Hepatocyte (in vitro differentiated cells): ENCODE measurements around the gene NUCB1. TPM values are rescaled to one million over a fixed set of nuclear protein-coding genes. Genes with fewer than 3 reads are reported as not detected.
A peak's percentile ranks its signal among the peaks of the same experiment; 100 is the strongest.
"Not testable (repeated sequence)": the region's sequence is repeated elsewhere in the genome, so short reads cannot be mapped to it uniquely, and the experiment has no call there.

Experiments used
- DNase-seq: peaks from one replicate; pipeline ENCODE4 v3.0.0-alpha.2; 2016; ENCODE audit warnings: low spot score
- H2AFZ ChIP-seq: fragments of 200-600 bp; sonication (generic); 2 replicates; pipeline ENCODE4 v1.6.0; 2016; ENCODE audit warnings: antibody characterized with exemption, mild to moderate bottlenecking
- H3K27ac ChIP-seq: fragments of 200-600 bp; sonication (generic); 2 replicates; pipeline ENCODE4 v1.5.1; 2016; ENCODE audit warnings: mild to moderate bottlenecking
- H3K27me3 ChIP-seq: fragments of 200-600 bp; sonication (generic); 2 replicates; pipeline ENCODE4 v1.6.1; 2016
- H3K36me3 ChIP-seq: fragments of 200-600 bp; sonication (generic); replicated peaks from 2 replicates; pipeline ENCODE4 v1.5.1; 2016; ENCODE audit warnings: low read depth; ENCODE audit not compliant: insufficient read depth
- H3K4me1 ChIP-seq: fragments of 200-600 bp; sonication (generic); 2 replicates; pipeline ENCODE4 v1.5.1; 2016; ENCODE audit warnings: mild to moderate bottlenecking, moderate library complexity; ENCODE audit not compliant: insufficient read depth
- H3K4me2 ChIP-seq: fragments of 200-600 bp; sonication (generic); 2 replicates; pipeline ENCODE4 v1.6.0; 2016
- H3K4me3 ChIP-seq: fragments of 200-600 bp; sonication (generic); 2 replicates; pipeline ENCODE4 v1.5.1; 2016; ENCODE audit warnings: mild to moderate bottlenecking
- H3K79me2 ChIP-seq: fragments of 200-600 bp; sonication (generic); 2 replicates; pipeline ENCODE4 v1.6.0; 2017; ENCODE audit warnings: mild to moderate bottlenecking
- H3K9me2 ChIP-seq: fragments of 200-600 bp; sonication (generic); replicated peaks from 2 replicates; pipeline ENCODE4 v1.6.0; 2017; ENCODE audit warnings: mild to moderate bottlenecking; ENCODE audit not compliant: insufficient read depth
- H3K9me3 ChIP-seq: fragments of 200-600 bp; sonication (generic); 2 replicates; pipeline ENCODE4 v1.5.1; 2016; ENCODE audit warnings: low read depth, mild to moderate bottlenecking
- H4K20me1 ChIP-seq: fragments of 200-600 bp; sonication (generic); 2 replicates; pipeline ENCODE4 v1.6.0; 2016; ENCODE audit warnings: mild to moderate bottlenecking; ENCODE audit not compliant: insufficient read depth, poor library complexity, severe bottlenecking
- CTCF ChIP-seq: fragments of 200-600 bp; sonication (generic); IDR thresholded peaks from 2 replicates; pipeline ENCODE4 v1.5.1; 2016; ENCODE audit warnings: antibody characterized with exemption, mild to moderate bottlenecking; ENCODE audit not compliant: poor library complexity
- EZH2 ChIP-seq: fragments of 200-600 bp; sonication (generic); IDR thresholded peaks from 2 replicates; pipeline ENCODE4 v1.6.1; 2016; ENCODE audit warnings: antibody characterized with exemption, mild to moderate bottlenecking, borderline replicate concordance
- EZH2phosphoT487 ChIP-seq: fragments of 200-600 bp; sonication (generic); IDR thresholded peaks from one replicate; pipeline ENCODE4 v1.6.1; 2018; ENCODE audit warnings: antibody characterized with exemption, mild to moderate bottlenecking, low read depth, moderate library complexity; ENCODE audit not compliant: unreplicated experiment, severe bottlenecking
- WGBS: methylation state at CpG from one replicate; pipeline ENCODE4 v1.1.6; 2016; ENCODE audit warnings: low lambda C conversion rate; ENCODE audit errors: missing lambda C conversion rate; 5-methylcytosine and 5-hydroxymethylcytosine counted together
- polyA plus RNA-seq: library from polyadenylated mRNA; unstranded; fragments of >200 nt; fragmentation: Nextera tagmentation; extraction: Ambion mirVana; gene quantifications from 2 replicates; pipeline ENCODE4 v1.2.1, GENCODE V29; 2016
- total RNA-seq: library from RNA; depleted of rRNA; stranded (reverse); fragments of >200 nt; gene quantifications from 2 replicates; pipeline ENCODE4 v1.2.3, GENCODE V29; 2014

Gene NUCB1
- total and polyA plus RNA-seq, 2 experiments from 2014 or later: 283 to 339 TPM

GRCh38 chr19:48881741-48882657 lies 18.1 kb upstream of the NUCB1 start:
- peak; percentile 44 for DNase-seq
- Histone ChIP-seq H3K27ac (no peak overlapping the region), H3K4me1 (peaks cover 10% of the 10 kb centered on the region), H3K9me2 (no peaks in the 10 kb centered on the region), H4K20me1 (no peaks in the 10 kb centered on the region), H3K4me3 (no peak overlapping the region), H2AFZ (no peak overlapping the region), H3K27me3 (no peaks in the 10 kb centered on the region), H3K4me2 (no peak overlapping the region), H3K79me2 (peaks cover 8% of the 10 kb centered on the region), H3K9me3 (no peaks in the 10 kb centered on the region), H3K36me3 (no peaks in the 10 kb centered on the region)
- TF ChIP-seq CTCF (no peak), EZH2 (no peak), EZH2phosphoT487 (no peak)
- 75% methylated on average over 30 of the region's 30 CpGs for WGBS

- Histone ChIP-seq H3K4me1 (peaks cover 4% of the 10 kb centered on the region), H3K9me3 (no peaks in the 10 kb centered on the region), H3K9me2 (no peaks in the 10 kb centered on the region), H3K4me2 (no peak overlapping the region), H2AFZ (no peak overlapping the region), H3K36me3 (no peaks in the 10 kb centered on the region), H3K27me3 (no peaks in the 10 kb centered on the region), H3K27ac (no peak overlapping the region), H4K20me1 (no peaks in the 10 kb centered on the region), H3K4me3 (no peak overlapping the region), H3K79me2 (no peaks in the 10 kb centered on the region)
- DNase-seq: no peak
- TF ChIP-seq EZH2 (no peak), CTCF (no peak), EZH2phosphoT487 (no peak)
- WGBS: 98% methylated on average over 7 of the region's 7 CpGs
Measured at GRCh38 chr19:48883726-48884125, 16.4 kb upstream of the NUCB1 start.

GRCh38 chr19:48887861-48888612 lies 12.1 kb upstream of the NUCB1 start:
- Histone ChIP-seq H3K9me2 (no peaks in the 10 kb centered on the region), H3K27ac (no peak overlapping the region), H3K27me3 (no peaks in the 10 kb centered on the region), H3K79me2 (no peaks in the 10 kb centered on the region), H4K20me1 (no peaks in the 10 kb centered on the region), H2AFZ (no peak overlapping the region), H3K9me3 (no peaks in the 10 kb centered on the region), H3K36me3 (no peaks in the 10 kb centered on the region), H3K4me1 (peaks cover 6% of the 10 kb centered on the region), H3K4me3 (no peak overlapping the region), H3K4me2 (no peak overlapping the region)
- WGBS: 94% methylated on average over 21 of the region's 21 CpGs
- DNase-seq: no peak
- no peak for TF ChIP-seq EZH2
- no peak for TF ChIP-seq EZH2phosphoT487
- no peak for TF ChIP-seq CTCF

GRCh38 chr19:48889496-48889895 lies 10.6 kb upstream of the NUCB1 start:
- DNase-seq, H3K4me1 ChIP-seq, H3K4me2 ChIP-seq, H3K4me3 ChIP-seq, H3K9me2 ChIP-seq, H3K79me2 ChIP-seq, H2AFZ ChIP-seq, H3K36me3 ChIP-seq, H3K9me3 ChIP-seq, H3K27me3 ChIP-seq, H4K20me1 ChIP-seq: not testable (repeated sequence)
- WGBS: 69% methylated on average over 2 of the region's 3 CpGs
- H3K27ac ChIP-seq: peak overlapping the region; percentile 61
